GM12874 (cell line): ENCODE measurements around the gene FSHB.
A peak's percentile ranks its signal among the peaks of the same experiment; 100 is the strongest.

ENCODE experiments used
- CTCF ChIP-seq: IDR thresholded peaks from 2 replicates; pipeline ENCODE4 v1.5.1; 2011; ENCODE audit warnings: low read depth, mild to moderate bottlenecking, control low read depth, low read length, moderate library complexity; ENCODE audit not compliant: insufficient read depth

The FSHB gene

GRCh38 chr11:30230714-30231113, at the start of gene FSHB:
FSHB (plus strand) TSS chr11:30231014; CDS start chr11:30231903, 889 bp downstream.
- no peak for TF ChIP-seq CTCF

GRCh38 chr11:30186748-30187147, 44.1 kb upstream of the FSHB start:
- no peak for TF ChIP-seq CTCF

- no peak for TF ChIP-seq CTCF
Observed at GRCh38 chr11:30192620-30193019, 38.2 kb upstream of the FSHB start.

GRCh38 chr11:30196400-30197206, 34.2 kb upstream of the FSHB start:
- peak; percentile 85 for TF ChIP-seq CTCF

GRCh38 chr11:30197869-30198268, 32.9 kb upstream of the FSHB start:
- TF ChIP-seq CTCF: no peak

- TF ChIP-seq CTCF: no peak
Observed at GRCh38 chr11:30203850-30204249, 27.0 kb upstream of the FSHB start.

- TF ChIP-seq CTCF: no peak
Observed at GRCh38 chr11:30206249-30206996, 24.4 kb upstream of the FSHB start.
